ENCODE results near the gene ARHGAP24.

ARHGAP24 gene

DNA sequence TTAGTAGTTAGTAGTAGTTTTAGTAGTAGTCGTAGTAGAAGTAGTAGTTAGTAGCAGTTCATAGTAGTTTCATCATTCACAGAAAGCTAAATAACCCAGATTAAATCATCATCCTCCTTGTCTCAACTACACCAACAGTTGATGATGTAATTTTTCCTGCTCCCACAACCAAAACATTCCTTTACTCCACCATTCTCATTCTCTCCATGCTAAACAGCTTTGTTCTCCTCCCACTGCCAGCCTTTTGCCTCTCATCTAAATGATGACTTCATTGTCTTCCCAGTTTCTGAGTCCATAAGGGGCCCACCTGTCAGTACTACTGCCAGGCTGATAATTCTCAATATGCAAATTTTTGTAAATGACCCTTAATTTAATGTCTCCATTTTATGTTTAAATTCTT is 68.9 kb downstream of the ARHGAP24 start:
- TF ChIP-seq, protein P1, sequence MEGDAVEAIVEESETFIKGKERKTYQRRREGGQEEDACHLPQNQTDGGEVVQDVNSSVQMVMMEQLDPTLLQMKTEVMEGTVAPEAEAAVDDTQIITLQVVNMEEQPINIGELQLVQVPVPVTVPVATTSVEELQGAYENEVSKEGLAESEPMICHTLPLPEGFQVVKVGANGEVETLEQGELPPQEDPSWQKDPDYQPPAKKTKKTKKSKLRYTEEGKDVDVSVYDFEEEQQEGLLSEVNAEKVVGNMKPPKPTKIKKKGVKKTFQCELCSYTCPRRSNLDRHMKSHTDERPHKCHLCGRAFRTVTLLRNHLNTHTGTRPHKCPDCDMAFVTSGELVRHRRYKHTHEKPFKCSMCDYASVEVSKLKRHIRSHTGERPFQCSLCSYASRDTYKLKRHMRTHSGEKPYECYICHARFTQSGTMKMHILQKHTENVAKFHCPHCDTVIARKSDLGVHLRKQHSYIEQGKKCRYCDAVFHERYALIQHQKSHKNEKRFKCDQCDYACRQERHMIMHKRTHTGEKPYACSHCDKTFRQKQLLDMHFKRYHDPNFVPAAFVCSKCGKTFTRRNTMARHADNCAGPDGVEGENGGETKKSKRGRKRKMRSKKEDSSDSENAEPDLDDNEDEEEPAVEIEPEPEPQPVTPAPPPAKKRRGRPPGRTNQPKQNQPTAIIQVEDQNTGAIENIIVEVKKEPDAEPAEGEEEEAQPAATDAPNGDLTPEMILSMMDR (IDR thresholded peaks at IDR 0.05; ENCODE audit: borderline replicate concordance, insufficient read depth, low read depth, low read length): no peak
- H3K4me3 ChIP-seq (ENCODE audit: low read depth, low read length): no peak overlapping the region

DNA sequence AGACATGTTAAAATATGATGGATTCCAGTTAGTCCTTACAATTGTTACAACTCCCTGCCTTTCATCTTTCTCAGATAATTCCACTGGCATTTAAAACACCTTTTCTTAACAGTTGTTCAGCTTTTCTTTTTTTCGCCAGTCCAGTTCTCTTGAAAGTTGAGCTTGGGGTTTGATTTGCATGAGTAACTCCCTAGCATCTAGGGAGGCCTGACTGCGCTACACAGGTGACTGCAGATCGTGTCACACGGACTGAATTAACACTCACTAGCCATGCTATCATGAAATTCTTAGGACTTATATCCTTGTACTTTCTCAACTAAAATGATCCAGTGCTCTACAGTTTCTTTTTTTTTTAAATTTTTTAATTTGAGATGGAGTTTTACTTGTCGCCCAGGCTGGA is 69.8 kb downstream of the ARHGAP24 start:
- H3K4me3 ChIP-seq (ENCODE audit: low read depth, low read length): no peak overlapping the region
- TF ChIP-seq, protein P1 (IDR thresholded peaks at IDR 0.05; ENCODE audit: borderline replicate concordance, insufficient read depth, low read depth, low read length): no peak

DNA sequence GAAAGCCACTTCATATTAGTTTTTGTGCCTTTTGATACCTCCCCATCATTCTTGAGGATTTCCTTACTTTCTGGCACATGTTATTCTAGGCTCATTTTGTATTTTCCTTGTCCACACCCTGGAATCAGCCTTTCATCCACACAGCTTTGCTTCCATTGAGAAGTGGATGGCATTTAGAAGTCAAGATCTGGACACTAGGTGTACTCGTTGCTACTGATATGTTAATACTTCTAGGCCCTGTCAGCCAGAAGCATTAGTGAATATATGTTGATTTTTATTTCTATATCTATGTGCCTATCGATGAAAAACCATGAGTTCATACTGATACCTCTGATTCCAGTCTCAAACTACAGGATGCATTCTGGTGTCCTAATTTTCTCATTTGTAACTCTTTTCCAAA is 73.2 kb downstream of the ARHGAP24 start:
- TF ChIP-seq, protein P1 (IDR thresholded peaks at IDR 0.05; ENCODE audit: borderline replicate concordance, insufficient read depth, low read depth, low read length): no peak
- H3K4me3 ChIP-seq (ENCODE audit: low read depth, low read length): no peak overlapping the region

DNA sequence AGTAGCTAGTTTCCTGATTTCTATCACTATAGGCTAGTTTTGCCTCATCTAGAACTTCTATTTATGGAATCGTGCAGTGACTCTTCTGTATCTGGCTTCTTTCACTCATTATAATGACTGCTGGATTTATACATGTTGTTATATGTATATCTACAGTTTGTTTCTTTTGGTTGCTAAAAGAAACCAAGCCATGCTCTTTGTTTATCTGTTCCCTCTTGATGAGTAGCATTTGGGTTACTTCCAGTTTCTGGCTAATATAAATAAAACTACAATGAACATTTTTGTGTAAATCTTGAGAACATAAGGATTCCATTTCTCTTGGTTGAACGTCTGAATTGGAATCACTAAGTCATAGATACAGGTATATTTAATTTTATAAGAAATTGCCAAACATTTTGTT is 73.9 kb downstream of the ARHGAP24 start:
- TF ChIP-seq, protein P1 (IDR thresholded peaks at IDR 0.05; ENCODE audit: borderline replicate concordance, insufficient read depth, low read depth, low read length): no peak
- no peak overlapping the region for H3K4me3 ChIP-seq (ENCODE audit: low read depth, low read length)

DNA sequence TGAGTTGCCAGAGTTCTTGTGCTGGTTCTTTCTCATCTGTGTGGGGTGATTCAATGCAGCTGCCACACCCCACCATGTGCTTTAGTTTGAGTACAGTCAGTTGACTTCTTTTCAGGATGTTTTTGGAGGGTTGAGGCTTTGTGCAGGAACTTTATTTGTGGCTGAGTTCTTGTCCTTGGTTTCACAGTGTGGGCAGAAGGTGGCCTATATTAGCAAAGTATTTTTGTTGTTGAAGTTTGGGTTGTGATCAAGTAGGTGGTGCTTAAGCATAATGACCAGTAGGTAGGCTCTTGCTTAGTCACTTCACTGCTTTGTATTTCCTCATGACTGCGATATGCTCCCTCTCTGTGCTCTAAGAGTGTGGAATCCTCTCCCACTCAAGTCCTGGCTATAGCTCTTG is 80.3 kb downstream of the ARHGAP24 start:
- TF ChIP-seq, protein P1 (IDR thresholded peaks at IDR 0.05; ENCODE audit: borderline replicate concordance, insufficient read depth, low read depth, low read length): no peak
- no peak overlapping the region for H3K4me3 ChIP-seq (ENCODE audit: low read depth, low read length)

DNA sequence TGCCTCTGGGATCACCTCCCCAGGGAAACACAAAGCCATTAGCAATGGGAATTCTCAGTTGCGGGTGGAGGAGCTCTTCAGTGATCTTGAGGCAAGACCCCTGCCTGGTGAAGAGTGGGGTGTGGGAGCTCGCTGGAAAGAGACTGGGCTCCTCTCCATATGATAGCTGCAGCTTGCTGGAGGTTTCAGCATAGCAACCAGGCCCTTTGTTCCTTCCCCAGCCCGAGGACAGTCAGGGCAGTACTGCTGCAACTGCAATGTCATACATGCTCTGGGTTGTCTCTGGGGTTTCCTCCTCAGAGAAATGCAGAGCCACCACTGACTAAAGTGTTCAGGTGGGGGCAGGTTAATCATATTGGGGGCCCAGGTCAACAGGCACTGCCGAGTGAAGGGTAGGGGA is 81.3 kb downstream of the ARHGAP24 start:
- H3K4me3 ChIP-seq (ENCODE audit: low read depth, low read length): no peak overlapping the region
- TF ChIP-seq, protein P1 (IDR thresholded peaks at IDR 0.05; ENCODE audit: borderline replicate concordance, insufficient read depth, low read depth, low read length): no peak

DNA sequence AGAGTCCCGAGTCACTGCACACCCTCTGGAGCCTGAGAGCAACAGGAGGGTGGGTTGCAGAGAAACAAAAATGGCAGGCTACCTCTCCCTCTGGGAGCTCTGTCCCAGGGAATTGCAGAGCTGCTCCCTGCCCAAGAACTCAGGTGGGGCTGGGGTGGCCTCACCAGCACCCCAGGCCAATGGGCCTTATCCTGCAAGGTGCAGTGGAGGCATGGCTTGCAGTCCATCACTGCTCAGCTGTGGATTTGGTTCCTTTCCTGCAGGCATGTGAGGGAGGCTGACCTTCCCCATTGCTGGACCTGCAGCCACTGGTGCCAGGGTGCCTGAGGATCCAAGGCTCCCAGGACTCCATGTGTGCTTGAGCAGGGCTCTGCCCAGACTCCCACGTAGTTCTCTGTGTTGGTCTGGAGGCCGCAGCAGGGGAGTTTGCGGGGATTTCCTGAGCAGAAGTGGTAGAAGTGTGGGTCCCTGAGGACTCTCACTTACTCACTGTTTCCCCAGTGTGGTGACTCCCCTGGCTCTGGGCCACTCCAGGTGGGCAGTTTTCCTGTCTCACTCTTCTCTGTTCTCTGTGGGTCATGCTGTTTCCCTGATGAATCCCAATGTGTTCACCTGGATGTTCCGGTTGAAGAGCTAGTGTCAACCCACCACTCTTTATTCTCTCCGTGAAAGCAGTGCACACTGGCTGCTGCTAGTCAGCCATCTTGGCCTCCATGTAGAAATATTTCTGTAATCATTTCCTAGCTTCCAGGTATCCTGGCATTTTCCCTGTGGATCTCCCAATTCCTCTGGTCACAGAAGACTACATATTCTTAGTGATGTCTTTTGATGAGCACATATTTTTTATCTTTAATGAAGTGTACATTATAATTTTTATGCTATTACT is 82.3 kb downstream of the ARHGAP24 start:
- TF ChIP-seq, protein P1 (IDR thresholded peaks at IDR 0.05; ENCODE audit: borderline replicate concordance, insufficient read depth, low read depth, low read length): no peak
- no peak overlapping the region for H3K4me3 ChIP-seq (ENCODE audit: low read depth, low read length)
